Mesenchymal stem cell (in vitro differentiated cells and primary cell): ENCODE measurements around the gene GRK4.

Experiments
- DNase-seq: peaks from one replicate; pipeline ENCODE4 v3.0.0-alpha.2; 2013
- H2AFZ ChIP-seq: one replicate; pipeline ENCODE4 v1.6.1; 2013; ENCODE audit warnings: low read depth, mild to moderate bottlenecking, control low read depth, inconsistent platforms, low read length, moderate library complexity
- H2AK5ac ChIP-seq: 2 replicates; pipeline ENCODE4 v1.6.1; 2013; ENCODE audit warnings: low read length, moderate library complexity, mild to moderate bottlenecking, inconsistent platforms; ENCODE audit not compliant: severe bottlenecking
- H2BK120ac ChIP-seq: one replicate; pipeline ENCODE4 v1.6.1; 2013; ENCODE audit warnings: low read depth, mild to moderate bottlenecking, inconsistent platforms, low read length, moderate library complexity
- H2BK12ac ChIP-seq, 2 experiments: one replicate each; pipeline ENCODE4 v1.6.1; 2013; ENCODE audit warnings: inconsistent platforms in 2 of 2, low read length in 2 of 2, mild to moderate bottlenecking in 2 of 2, moderate library complexity in 2 of 2, control low read depth in 1 of 2
- H2BK15ac ChIP-seq: one replicate; pipeline ENCODE4 v1.6.1; 2013; ENCODE audit warnings: mild to moderate bottlenecking, low read depth, inconsistent platforms; ENCODE audit not compliant: poor library complexity, severe bottlenecking
- H2BK5ac ChIP-seq: 2 replicates; pipeline ENCODE4 v1.6.1; 2013; ENCODE audit warnings: low read depth, mild to moderate bottlenecking, low read length, control low read depth, inconsistent platforms; ENCODE audit not compliant: poor library complexity, severe bottlenecking
- H3K14ac ChIP-seq, 2 experiments: one replicate each; pipeline ENCODE4 v1.6.1; 2013; ENCODE audit warnings: inconsistent platforms in 2 of 2, low read length in 2 of 2, control low read depth in 1 of 2, mild to moderate bottlenecking in 1 of 2, moderate library complexity in 1 of 2
- H3K18ac ChIP-seq, 2 experiments: one replicate each; pipeline ENCODE4 v1.6.1; 2013; ENCODE audit warnings: inconsistent platforms in 2 of 2, low read length in 2 of 2, control low read depth in 1 of 2, low read depth in 1 of 2, mild to moderate bottlenecking in 1 of 2
- H3K23ac ChIP-seq, 2 experiments: one replicate each; pipeline ENCODE4 v1.6.1; 2013; ENCODE audit warnings: inconsistent platforms in 2 of 2, low read length in 2 of 2, mild to moderate bottlenecking in 2 of 2, moderate library complexity in 2 of 2, control low read depth in 1 of 2
- H3K27ac ChIP-seq: 2 replicates; pipeline ENCODE4 v1.5.1; 2013; ENCODE audit warnings: mild to moderate bottlenecking, moderate library complexity, low read length, control low read depth, inconsistent platforms; ENCODE audit not compliant: poor library complexity, severe bottlenecking
- H3K27me3 ChIP-seq, 2 experiments: 2 replicates each; pipeline versions ENCODE4 v1.6.1 to v1.7.0; 2013; ENCODE audit warnings: low read length in 2 of 2, mild to moderate bottlenecking in 2 of 2, moderate library complexity in 2 of 2, control low read depth in 1 of 2, inconsistent platforms in 1 of 2; ENCODE audit not compliant: control insufficient read depth in 1 of 2, insufficient read depth in 1 of 2
- H3K36me3 ChIP-seq, 2 experiments: 2 replicates each; pipeline versions ENCODE4 v1.6.1 to v1.7.0; 2013; ENCODE audit warnings: low read length in 2 of 2, control low read depth in 1 of 2, inconsistent platforms in 1 of 2, low read depth in 1 of 2, mild to moderate bottlenecking in 1 of 2; ENCODE audit not compliant: insufficient read depth in 2 of 2, control insufficient read depth in 1 of 2
- H3K4ac ChIP-seq, 2 experiments: one replicate each; pipeline ENCODE4 v1.6.1; 2013; ENCODE audit warnings: inconsistent platforms in 2 of 2, low read length in 2 of 2, mild to moderate bottlenecking in 2 of 2, moderate library complexity in 2 of 2, control low read depth in 1 of 2, low read depth in 1 of 2
- H3K4me1 ChIP-seq: 2 replicates; pipeline ENCODE4 v1.6.1; 2013; ENCODE audit warnings: low read depth, low read length, control low read depth; ENCODE audit not compliant: control insufficient read depth, insufficient read depth
- H3K4me2 ChIP-seq: 2 replicates; pipeline ENCODE4 v1.6.1; 2013; ENCODE audit warnings: low read length, mild to moderate bottlenecking, inconsistent platforms; ENCODE audit not compliant: poor library complexity, severe bottlenecking
- H3K4me3 ChIP-seq, 2 experiments: 2 replicates each; pipeline versions ENCODE4 v1.5.1 to v1.7.0; 2013; ENCODE audit warnings: low read length in 2 of 2, mild to moderate bottlenecking in 2 of 2, control low read depth in 1 of 2, low read depth in 1 of 2; ENCODE audit not compliant: insufficient read depth in 1 of 2
- H3K79me1 ChIP-seq: replicated peaks from 2 replicates; pipeline ENCODE4 v1.6.1; 2013; ENCODE audit warnings: mild to moderate bottlenecking, control low read depth, low read length, inconsistent platforms; ENCODE audit not compliant: poor library complexity, severe bottlenecking
- H3K9ac ChIP-seq: 2 replicates; pipeline ENCODE4 v1.7.0; 2013; ENCODE audit warnings: mild to moderate bottlenecking, low read length, moderate library complexity
- H3K9me3 ChIP-seq: 2 replicates; pipeline ENCODE4 v1.7.0; 2013; ENCODE audit warnings: mild to moderate bottlenecking, low read length; ENCODE audit not compliant: control insufficient read depth
- H4K8ac ChIP-seq: one replicate; pipeline ENCODE4 v1.6.1; 2013; ENCODE audit warnings: inconsistent platforms, mild to moderate bottlenecking, low read length, moderate library complexity
- H4K91ac ChIP-seq: one replicate; pipeline ENCODE4 v1.6.1; 2013; ENCODE audit warnings: mild to moderate bottlenecking, low read length, inconsistent platforms
- WGBS: methylation state at CpG from one replicate; pipeline ENCODE4 v1.1.7; 2013; ENCODE audit warnings: mixed read lengths; 5-methylcytosine and 5-hydroxymethylcytosine counted together

GRK4 gene

GRCh38 chr4:3022112-3022511, 58.7 kb downstream of the GRK4 start:
- Histone ChIP-seq H3K27me3 (peaks cover 0 to 20% of the 10 kb centered on the region in 2 experiments), H3K4me3 (no peak overlapping the region), H2BK120ac (no peak overlapping the region), H3K4ac (no peak overlapping the region), H2BK5ac (no peak overlapping the region), H3K4me2 (no peak overlapping the region), H3K23ac (no peak overlapping the region), H2AK5ac (no peak overlapping the region), H2AFZ (no peak overlapping the region), H4K91ac (no peak overlapping the region), H2BK12ac (no peak overlapping the region), H3K4me1 (no peaks in the 10 kb centered on the region), H3K9me3 (peaks cover 9% of the 10 kb centered on the region), H3K27ac (no peak overlapping the region), H3K9ac (no peak overlapping the region), H4K8ac (no peak overlapping the region), H2BK15ac (no peak overlapping the region), H3K36me3 (peaks cover 0 to 7% of the 10 kb centered on the region in 2 experiments), H3K14ac (no peak overlapping the region), H3K18ac (no peak overlapping the region), H3K79me1 (no peaks in the 10 kb centered on the region)
- WGBS = 78% methylated on average over 7 of the region's 8 CpGs
- no peak for DNase-seq

- Histone ChIP-seq H3K27me3 (peaks cover 0 to 20% of the 10 kb centered on the region in 2 experiments), H4K91ac (no peak overlapping the region), H3K4me1 (no peaks in the 10 kb centered on the region), H3K79me1 (no peaks in the 10 kb centered on the region), H3K27ac (no peak overlapping the region), H3K36me3 (peaks cover 0 to 7% of the 10 kb centered on the region in 2 experiments), H3K9me3 (peaks cover 9% of the 10 kb centered on the region), H2AFZ (no peak overlapping the region), H3K4me3 (no peak overlapping the region), H2BK12ac (no peak overlapping the region), H3K23ac (no peak overlapping the region), H2BK15ac (no peak overlapping the region), H2AK5ac (no peak overlapping the region), H3K4me2 (no peak overlapping the region), H2BK5ac (no peak overlapping the region), H3K9ac (no peak overlapping the region), H4K8ac (no peak overlapping the region), H3K14ac (no peak overlapping the region), H3K4ac (no peak overlapping the region), H2BK120ac (no peak overlapping the region), H3K18ac (no peak overlapping the region)
- 57% methylated on average over 2 of the region's 3 CpGs for WGBS
- DNase-seq = no peak
Measured at GRCh38 chr4:3022651-3023050, 59.3 kb downstream of the GRK4 start.

- H2BK12ac ChIP-seq = no peak overlapping the region
Measured at GRCh38 chr4:3025881-3026280, 62.5 kb downstream of the GRK4 start.

GRCh38 chr4:3026540-3026939, 63.2 kb downstream of the GRK4 start:
- peaks cover 0 to 23% of the 10 kb centered on the region in 2 experiments for H3K27me3 ChIP-seq
- H3K18ac ChIP-seq = no peak overlapping the region

More at GRCh38 chr4:3025881-3026280, 62.5 kb downstream of the GRK4 start:
- no peak overlapping the region for H3K4ac ChIP-seq
- no peak for DNase-seq
- H3K9ac ChIP-seq = no peak overlapping the region
- no peak overlapping the region for H3K4me2 ChIP-seq
- H3K27me3 ChIP-seq = peaks cover 0 to 22% of the 10 kb centered on the region in 2 experiments
- peaks cover 1% of the 10 kb centered on the region for H3K4me1 ChIP-seq
- H2BK15ac ChIP-seq = no peak overlapping the region
- no peak overlapping the region for H2BK5ac ChIP-seq
- no peak overlapping the region for H3K14ac ChIP-seq
- H3K79me1 ChIP-seq = no peaks in the 10 kb centered on the region
- H3K4me3 ChIP-seq = no peak overlapping the region
- H2BK120ac ChIP-seq = no peak overlapping the region
- H3K27ac ChIP-seq = no peak overlapping the region
- no peak overlapping the region for H2AFZ ChIP-seq
- H3K23ac ChIP-seq = no peak overlapping the region
- H3K36me3 ChIP-seq = peaks cover 0 to 7% of the 10 kb centered on the region in 2 experiments
- no peak overlapping the region for H4K91ac ChIP-seq
- WGBS = 92% methylated on average over 21 of the region's 21 CpGs
- H4K8ac ChIP-seq = no peak overlapping the region
- H2AK5ac ChIP-seq = no peak overlapping the region
- no peak overlapping the region for H3K18ac ChIP-seq
- H3K9me3 ChIP-seq = peaks cover 9% of the 10 kb centered on the region

More at GRCh38 chr4:3026540-3026939, 63.2 kb downstream of the GRK4 start:
- DNase-seq = no peak
- Histone ChIP-seq H3K4ac (no peak overlapping the region), H3K9ac (no peak overlapping the region), H3K36me3 (peaks cover 0 to 7% of the 10 kb centered on the region in 2 experiments), H3K4me1 (peaks cover 1% of the 10 kb centered on the region), H4K8ac (no peak overlapping the region), H2BK5ac (no peak overlapping the region), H3K4me3 (no peak overlapping the region), H3K27ac (no peak overlapping the region), H2AFZ (no peak overlapping the region), H2AK5ac (no peak overlapping the region), H2BK120ac (no peak overlapping the region), H3K23ac (no peak overlapping the region), H2BK15ac (no peak overlapping the region), H2BK12ac (no peak overlapping the region), H3K79me1 (no peaks in the 10 kb centered on the region), H3K9me3 (peaks cover 9% of the 10 kb centered on the region), H4K91ac (no peak overlapping the region), H3K14ac (no peak overlapping the region), H3K4me2 (no peak overlapping the region)
- WGBS = 90% methylated on average over 7 of the region's 9 CpGs
